SU-DHL-6 (cell line): Measurements from ENCODE around the gene ZMYND8.

ENCODE experiments used
- H2AFZ ChIP-seq: fragments of 200-600 bp; sonication (generic); 2 replicates; pipeline ENCODE4 v1.6.1; 2014; ENCODE audit warnings: low read depth, mild to moderate bottlenecking, moderate library complexity, mixed read lengths, antibody characterized with exemption, low read length; ENCODE audit not compliant: severe bottlenecking
- H3F3A ChIP-seq: fragments of 200-600 bp; shearing (Covaris generic); 2 replicates; pipeline ENCODE4 v1.6.0; 2016; ENCODE audit warnings: antibody characterized with exemption, mild to moderate bottlenecking; ENCODE audit not compliant: insufficient read depth
- H3K27ac ChIP-seq: fragments of 200-600 bp; sonication (generic); 2 replicates; pipeline ENCODE4 v1.5.1; 2016; ENCODE audit warnings: low read depth, mild to moderate bottlenecking, low read length, moderate library complexity, mixed read lengths
- H3K27me3 ChIP-seq: fragments of 200-600 bp; sonication (generic), shearing (Covaris generic); 2 replicates; pipeline ENCODE4 v1.6.0; 2014; ENCODE audit warnings: mild to moderate bottlenecking, low read length
- H3K36me3 ChIP-seq: fragments of 200-600 bp; sonication (generic); 2 replicates; pipeline ENCODE4 v1.6.1; 2014; ENCODE audit warnings: mild to moderate bottlenecking, low read length, mixed read lengths
- H3K4me2 ChIP-seq: fragments of 300-600, 200-600 bp; shearing (Covaris generic), sonication (generic); 2 replicates; pipeline ENCODE4 v1.6.0; 2014; ENCODE audit warnings: low read length, low read depth, mild to moderate bottlenecking; ENCODE audit not compliant: poor library complexity, severe bottlenecking
- H3K4me3 ChIP-seq: fragments of 200-600 bp; sonication (generic); 2 replicates; pipeline ENCODE4 v1.5.1; 2014; ENCODE audit warnings: antibody characterized with exemption, low read length, mild to moderate bottlenecking, mixed read lengths; ENCODE audit not compliant: insufficient read depth, poor library complexity, severe bottlenecking
- H3K79me2 ChIP-seq: fragments of 200-600 bp; sonication (generic); 2 replicates; pipeline ENCODE4 v1.6.1; 2014; ENCODE audit warnings: mild to moderate bottlenecking, low read length, moderate library complexity; ENCODE audit not compliant: insufficient read depth
- H3K9ac ChIP-seq: fragments of 200-600 bp; sonication (generic); 2 replicates; pipeline ENCODE4 v1.7.0; 2014; ENCODE audit warnings: mild to moderate bottlenecking, low read length
- H3K9me2 ChIP-seq: fragments of 200-600 bp; sonication (generic); replicated peaks from 2 replicates; pipeline ENCODE4 v1.6.1; 2014; ENCODE audit warnings: low read length; ENCODE audit not compliant: insufficient read depth
- H3K9me3 ChIP-seq: fragments of 200-600 bp; sonication (generic); 2 replicates; pipeline ENCODE4 v1.6.1; 2014; ENCODE audit warnings: low read length, mixed read lengths; ENCODE audit not compliant: insufficient read depth
- H4K20me1 ChIP-seq: fragments of 200-600 bp; sonication (generic); 2 replicates; pipeline ENCODE4 v1.6.1; 2014; ENCODE audit warnings: low read depth, mild to moderate bottlenecking, antibody characterized with exemption, low read length, moderate library complexity, mixed read lengths
- CTCF ChIP-seq: fragments of 200-600 bp; sonication (generic); IDR thresholded peaks from one replicate; pipeline ENCODE4 v1.5.1; 2017; ENCODE audit warnings: antibody characterized with exemption, mild to moderate bottlenecking, low read length, moderate library complexity; ENCODE audit not compliant: insufficient read depth, poor library complexity, severe bottlenecking
- EZH2phosphoT487 ChIP-seq: fragments of 200-600 bp; sonication (generic), shearing (Covaris generic); conservative IDR thresholded peaks from 2 replicates; pipeline ENCODE4 v1.6.1; 2018; ENCODE audit warnings: mild to moderate bottlenecking, antibody characterized with exemption, low read length, moderate library complexity, mixed read lengths

Gene ZMYND8

GRCh38 chr20:47306095-47306494 lies 50.4 kb downstream of the ZMYND8 start:
- Histone ChIP-seq H3K9me3 (no peaks in the 10 kb centered on the region), H3K4me2 (no peak overlapping the region), H3K27me3 (no peaks in the 10 kb centered on the region), H3F3A (no peaks in the 10 kb centered on the region), H4K20me1 (no peaks in the 10 kb centered on the region), H3K36me3 (peaks cover 10% of the 10 kb centered on the region), H2AFZ (no peak overlapping the region), H3K4me3 (no peak overlapping the region), H3K79me2 (peaks cover 39% of the 10 kb centered on the region), H3K27ac (no peak overlapping the region), H3K9ac (no peak overlapping the region), H3K9me2 (no peaks in the 10 kb centered on the region)
- TF ChIP-seq CTCF (no peak), EZH2phosphoT487 (no peak)

GRCh38 chr20:47305667-47306066 lies 50.8 kb downstream of the ZMYND8 start:
- Histone ChIP-seq H3K9me2 (no peaks in the 10 kb centered on the region), H3K4me3 (no peak overlapping the region), H3K79me2 (peaks cover 35% of the 10 kb centered on the region), H3K4me2 (no peak overlapping the region), H3K27ac (no peak overlapping the region), H4K20me1 (no peaks in the 10 kb centered on the region), H3K36me3 (peaks cover 10% of the 10 kb centered on the region), H3K9ac (no peak overlapping the region), H3K9me3 (no peaks in the 10 kb centered on the region), H3K27me3 (no peaks in the 10 kb centered on the region), H3F3A (no peaks in the 10 kb centered on the region), H2AFZ (no peak overlapping the region)
- TF ChIP-seq EZH2phosphoT487 (no peak), CTCF (no peak)

- Histone ChIP-seq H3K27me3 (no peaks in the 10 kb centered on the region), H3K79me2 (peaks cover 23% of the 10 kb centered on the region), H3K9me3 (no peaks in the 10 kb centered on the region), H3K27ac (no peak overlapping the region), H3K36me3 (peaks cover 10% of the 10 kb centered on the region), H3K4me2 (no peak overlapping the region), H2AFZ (no peak overlapping the region), H3K9me2 (no peaks in the 10 kb centered on the region), H3F3A (no peaks in the 10 kb centered on the region), H3K4me3 (no peak overlapping the region), H4K20me1 (no peaks in the 10 kb centered on the region), H3K9ac (no peak overlapping the region)
- TF ChIP-seq EZH2phosphoT487 (no peak), CTCF (no peak)
Observed at GRCh38 chr20:47304287-47304686, 52.2 kb downstream of the ZMYND8 start.
